ENCODE results near the gene ETV3L. TPM values are rescaled to one million over a fixed set of nuclear protein-coding genes. Genes with fewer than 3 reads are reported as not detected.

Gene ETV3L
- total RNA-seq, 1 experiment from 2014 or later, result 0.13 TPM

- H3K9me3 Mint-ChIP-seq, result no peaks in the 10 kb centered on the region
- no peak overlapping the region for H3K27ac Mint-ChIP-seq
- ATAC-seq (peak; percentile 2; the same call in 1 of the 2 replicates), DNase-seq (ENCODE audit: low spot score) (no peak)
- H3K36me3 Mint-ChIP-seq, result no peaks in the 10 kb centered on the region
- no peak overlapping the region for H3K4me3 Mint-ChIP-seq
- H3K27me3 Mint-ChIP-seq (ENCODE audit: low read depth), result peaks cover 20% of the 10 kb centered on the region
- ChIA-PET POLR2A (interaction anchor here (1.0 kb wide), 1 partner anchor 41 kb away, joined by 3 read pairs; no protein-coding TSS in a partner anchor), CTCF (interaction anchor here (1.4 to 4.2 kb wide), 3 partner anchors 25 to 48 kb away, joined by 6 to 38 read pairs (median 33); no protein-coding TSS in a partner anchor)
- peaks cover 79% of the 10 kb centered on the region for H3K4me1 Mint-ChIP-seq
- TF ChIP-seq STAT6 (CRISPR knock-in tag; conservative IDR thresholded peaks at IDR 0.05; ENCODE audit: low read depth) (no peak), ZNF263 (CRISPR knock-in tag; IDR thresholded peaks at IDR 0.05; ENCODE audit: low read depth) (peak; percentile 71; the same call in 1 of the 2 replicates)
Measured at GRCh38 chr1:157115429-157115838, 15.8 kb upstream of the ETV3L start.

DNA sequence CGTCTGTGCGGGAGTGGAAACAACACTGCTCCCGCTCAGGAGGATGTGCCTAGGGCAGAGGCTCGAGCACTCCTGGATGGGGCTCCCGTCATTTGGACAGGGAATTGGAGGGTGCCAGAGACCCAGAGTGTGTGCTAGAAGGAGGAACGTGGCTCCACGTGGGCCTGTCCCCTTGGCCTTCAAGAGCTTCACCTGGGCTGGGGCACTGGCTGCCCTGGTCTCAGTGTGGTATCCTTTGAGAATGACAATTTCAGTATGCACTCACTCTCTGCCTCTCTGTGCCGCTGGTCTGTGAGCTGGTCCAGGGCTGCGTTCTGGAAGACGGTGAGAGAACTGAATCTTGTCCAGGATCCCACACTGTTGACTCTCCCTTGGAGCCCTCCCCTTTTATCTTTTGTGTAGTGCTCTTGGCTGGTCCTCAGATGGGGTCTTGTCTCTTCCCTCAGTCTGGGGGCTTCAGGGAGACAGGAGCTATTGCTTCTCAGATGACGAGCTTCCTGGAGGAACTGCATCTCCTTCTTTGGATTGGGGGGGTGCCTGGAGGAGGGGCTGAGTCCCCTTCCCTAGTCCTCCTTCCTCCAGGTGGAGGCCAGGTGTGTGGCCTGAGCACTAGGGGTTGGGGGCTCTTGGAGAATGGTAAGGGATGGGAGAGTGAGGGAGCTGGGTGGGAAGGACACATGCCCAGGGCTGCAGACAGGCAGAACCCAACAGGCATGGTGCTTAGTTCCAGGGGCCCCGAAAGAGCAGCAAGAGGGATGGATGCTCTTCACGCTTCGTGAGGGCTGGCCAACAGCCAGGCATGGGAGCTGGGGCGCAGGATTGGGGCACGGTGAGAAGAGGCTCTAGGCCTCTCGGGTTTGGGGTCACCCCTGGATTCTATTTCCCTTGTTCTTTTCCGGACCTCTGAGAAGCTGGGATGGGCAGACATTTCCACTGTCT is 14.8 kb upstream of the ETV3L start:
- ChIA-PET POLR2A (interaction anchor here (0.8 to 1.0 kb wide), 3 partner anchors 13 to 40 kb away, joined by 3 to 7 read pairs (median 3); no protein-coding TSS in a partner anchor), CTCF (interaction anchor here (0.5 to 4.2 kb wide), 4 partner anchors 24 to 191 kb away, joined by 3 to 38 read pairs (median 20); no protein-coding TSS in a partner anchor)
- Mint-ChIP-seq H3K27me3 (ENCODE audit: low read depth) (peaks cover 20% of the 10 kb centered on the region), H3K27ac (no peak overlapping the region), H3K9me3 (no peaks in the 10 kb centered on the region), H3K36me3 (no peaks in the 10 kb centered on the region), H3K4me1 (peaks cover 79% of the 10 kb centered on the region), H3K4me3 (no peak overlapping the region)
- ATAC-seq, result no peak
- no peak for DNase-seq (ENCODE audit: low spot score)
- TF ChIP-seq FOXK1 (CRISPR knock-in tag; IDR thresholded peaks at IDR 0.05) (no peak), NFE2L1 (CRISPR knock-in tag; IDR thresholded peaks at IDR 0.05) (no peak), KAT7 (CRISPR knock-in tag; IDR thresholded peaks at IDR 0.05; ENCODE audit: borderline replicate concordance) (no peak), E2F5 (CRISPR knock-in tag; IDR thresholded peaks at IDR 0.05) (no peak), GRHL2 (CRISPR knock-in tag; IDR thresholded peaks at IDR 0.05; ENCODE audit: insufficient replicate concordance, severe bottlenecking) (no peak), ELF4 (CRISPR knock-in tag; IDR thresholded peaks at IDR 0.05; ENCODE audit: low read depth) (no peak), HMGA2 (CRISPR knock-in tag; IDR thresholded peaks at IDR 0.05) (no peak), CREB1 (CRISPR knock-in tag; IDR thresholded peaks at IDR 0.05) (no peak), PREB (CRISPR knock-in tag; IDR thresholded peaks at IDR 0.05; ENCODE audit: borderline replicate concordance) (no peak), ZNF219 (CRISPR knock-in tag; IDR thresholded peaks at IDR 0.05; ENCODE audit: borderline replicate concordance) (no peak), ZNF671 (CRISPR knock-in tag; IDR thresholded peaks at IDR 0.05) (no peak)
- TF ChIP-seq, protein P1, sequence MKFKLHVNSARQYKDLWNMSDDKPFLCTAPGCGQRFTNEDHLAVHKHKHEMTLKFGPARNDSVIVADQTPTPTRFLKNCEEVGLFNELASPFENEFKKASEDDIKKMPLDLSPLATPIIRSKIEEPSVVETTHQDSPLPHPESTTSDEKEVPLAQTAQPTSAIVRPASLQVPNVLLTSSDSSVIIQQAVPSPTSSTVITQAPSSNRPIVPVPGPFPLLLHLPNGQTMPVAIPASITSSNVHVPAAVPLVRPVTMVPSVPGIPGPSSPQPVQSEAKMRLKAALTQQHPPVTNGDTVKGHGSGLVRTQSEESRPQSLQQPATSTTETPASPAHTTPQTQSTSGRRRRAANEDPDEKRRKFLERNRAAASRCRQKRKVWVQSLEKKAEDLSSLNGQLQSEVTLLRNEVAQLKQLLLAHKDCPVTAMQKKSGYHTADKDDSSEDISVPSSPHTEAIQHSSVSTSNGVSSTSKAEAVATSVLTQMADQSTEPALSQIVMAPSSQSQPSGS (CRISPR knock-in tag; IDR thresholded peaks at IDR 0.05; ENCODE audit: borderline replicate concordance, low read depth), result no peak
- TF ChIP-seq, protein P2, sequence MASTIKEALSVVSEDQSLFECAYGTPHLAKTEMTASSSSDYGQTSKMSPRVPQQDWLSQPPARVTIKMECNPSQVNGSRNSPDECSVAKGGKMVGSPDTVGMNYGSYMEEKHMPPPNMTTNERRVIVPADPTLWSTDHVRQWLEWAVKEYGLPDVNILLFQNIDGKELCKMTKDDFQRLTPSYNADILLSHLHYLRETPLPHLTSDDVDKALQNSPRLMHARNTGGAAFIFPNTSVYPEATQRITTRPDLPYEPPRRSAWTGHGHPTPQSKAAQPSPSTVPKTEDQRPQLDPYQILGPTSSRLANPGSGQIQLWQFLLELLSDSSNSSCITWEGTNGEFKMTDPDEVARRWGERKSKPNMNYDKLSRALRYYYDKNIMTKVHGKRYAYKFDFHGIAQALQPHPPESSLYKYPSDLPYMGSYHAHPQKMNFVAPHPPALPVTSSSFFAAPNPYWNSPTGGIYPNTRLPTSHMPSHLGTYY (CRISPR knock-in tag; IDR thresholded peaks at IDR 0.05), result no peak
- TF ChIP-seq, protein P3, sequence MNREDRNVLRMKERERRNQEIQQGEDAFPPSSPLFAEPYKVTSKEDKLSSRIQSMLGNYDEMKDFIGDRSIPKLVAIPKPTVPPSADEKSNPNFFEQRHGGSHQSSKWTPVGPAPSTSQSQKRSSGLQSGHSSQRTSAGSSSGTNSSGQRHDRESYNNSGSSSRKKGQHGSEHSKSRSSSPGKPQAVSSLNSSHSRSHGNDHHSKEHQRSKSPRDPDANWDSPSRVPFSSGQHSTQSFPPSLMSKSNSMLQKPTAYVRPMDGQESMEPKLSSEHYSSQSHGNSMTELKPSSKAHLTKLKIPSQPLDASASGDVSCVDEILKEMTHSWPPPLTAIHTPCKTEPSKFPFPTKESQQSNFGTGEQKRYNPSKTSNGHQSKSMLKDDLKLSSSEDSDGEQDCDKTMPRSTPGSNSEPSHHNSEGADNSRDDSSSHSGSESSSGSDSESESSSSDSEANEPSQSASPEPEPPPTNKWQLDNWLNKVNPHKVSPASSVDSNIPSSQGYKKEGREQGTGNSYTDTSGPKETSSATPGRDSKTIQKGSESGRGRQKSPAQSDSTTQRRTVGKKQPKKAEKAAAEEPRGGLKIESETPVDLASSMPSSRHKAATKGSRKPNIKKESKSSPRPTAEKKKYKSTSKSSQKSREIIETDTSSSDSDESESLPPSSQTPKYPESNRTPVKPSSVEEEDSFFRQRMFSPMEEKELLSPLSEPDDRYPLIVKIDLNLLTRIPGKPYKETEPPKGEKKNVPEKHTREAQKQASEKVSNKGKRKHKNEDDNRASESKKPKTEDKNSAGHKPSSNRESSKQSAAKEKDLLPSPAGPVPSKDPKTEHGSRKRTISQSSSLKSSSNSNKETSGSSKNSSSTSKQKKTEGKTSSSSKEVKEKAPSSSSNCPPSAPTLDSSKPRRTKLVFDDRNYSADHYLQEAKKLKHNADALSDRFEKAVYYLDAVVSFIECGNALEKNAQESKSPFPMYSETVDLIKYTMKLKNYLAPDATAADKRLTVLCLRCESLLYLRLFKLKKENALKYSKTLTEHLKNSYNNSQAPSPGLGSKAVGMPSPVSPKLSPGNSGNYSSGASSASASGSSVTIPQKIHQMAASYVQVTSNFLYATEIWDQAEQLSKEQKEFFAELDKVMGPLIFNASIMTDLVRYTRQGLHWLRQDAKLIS (CRISPR knock-in tag; IDR thresholded peaks at IDR 0.05; ENCODE audit: borderline replicate concordance), result no peak
- TF ChIP-seq, protein P4, sequence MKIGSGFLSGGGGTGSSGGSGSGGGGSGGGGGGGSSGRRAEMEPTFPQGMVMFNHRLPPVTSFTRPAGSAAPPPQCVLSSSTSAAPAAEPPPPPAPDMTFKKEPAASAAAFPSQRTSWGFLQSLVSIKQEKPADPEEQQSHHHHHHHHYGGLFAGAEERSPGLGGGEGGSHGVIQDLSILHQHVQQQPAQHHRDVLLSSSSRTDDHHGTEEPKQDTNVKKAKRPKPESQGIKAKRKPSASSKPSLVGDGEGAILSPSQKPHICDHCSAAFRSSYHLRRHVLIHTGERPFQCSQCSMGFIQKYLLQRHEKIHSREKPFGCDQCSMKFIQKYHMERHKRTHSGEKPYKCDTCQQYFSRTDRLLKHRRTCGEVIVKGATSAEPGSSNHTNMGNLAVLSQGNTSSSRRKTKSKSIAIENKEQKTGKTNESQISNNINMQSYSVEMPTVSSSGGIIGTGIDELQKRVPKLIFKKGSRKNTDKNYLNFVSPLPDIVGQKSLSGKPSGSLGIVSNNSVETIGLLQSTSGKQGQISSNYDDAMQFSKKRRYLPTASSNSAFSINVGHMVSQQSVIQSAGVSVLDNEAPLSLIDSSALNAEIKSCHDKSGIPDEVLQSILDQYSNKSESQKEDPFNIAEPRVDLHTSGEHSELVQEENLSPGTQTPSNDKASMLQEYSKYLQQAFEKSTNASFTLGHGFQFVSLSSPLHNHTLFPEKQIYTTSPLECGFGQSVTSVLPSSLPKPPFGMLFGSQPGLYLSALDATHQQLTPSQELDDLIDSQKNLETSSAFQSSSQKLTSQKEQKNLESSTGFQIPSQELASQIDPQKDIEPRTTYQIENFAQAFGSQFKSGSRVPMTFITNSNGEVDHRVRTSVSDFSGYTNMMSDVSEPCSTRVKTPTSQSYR (CRISPR knock-in tag; IDR thresholded peaks at IDR 0.05), result no peak
